Mammary epithelial cell (primary cell): Measurements from ENCODE around the gene WDSUB1.

Experiments
- CTCF ChIP-seq, 2 donors: IDR thresholded peaks in 1 of 2; conservative IDR thresholded peaks in 1 of 2; 2 replicates each; pipeline ENCODE4 v1.5.1; 2011 to 2012; ENCODE audit warnings: inconsistent platforms in 2 of 2, low read length in 2 of 2, mild to moderate bottlenecking in 2 of 2, control low read depth in 1 of 2, low read depth in 1 of 2; ENCODE audit not compliant: insufficient read depth in 1 of 2; ENCODE audit errors: extremely low read depth in 1 of 2
- EZH2 ChIP-seq: IDR thresholded peaks from 2 replicates; pipeline ENCODE4 v1.6.1; 2012; ENCODE audit warnings: low read length, inconsistent platforms, borderline replicate concordance

- TF ChIP-seq CTCF (conservative IDR thresholded peaks at IDR 0.05 in 1 of 2, IDR thresholded peaks at IDR 0.05 in 1 of 2; ENCODE audit: extremely low read depth in 1 of 2, insufficient read depth in 1 of 2, low read depth in 1 of 2, low read length in 2 of 2) (no peak), EZH2 (no peak)
These were observed 24.3 kb downstream of the WDSUB1 start for GRCh38 chr2:159262226-159262625.
